Thyroid gland (tissue), 4 donors: ENCODE results near the gene GABPB1. TPM values are rescaled to one million over a fixed set of nuclear protein-coding genes. Genes with fewer than 3 reads are reported as not detected.

Experiments
- DNase-seq, 2 donors: peaks; one replicate each; pipeline ENCODE4 v3.0.0-alpha.2; 2019
- H3K27ac ChIP-seq, 3 donors: fragments of 200-600 bp; sonication (generic); 1 replicate in 2 of 3; 2 replicates in 1 of 3; pipeline ENCODE4 v1.5.1; 2016 to 2019; ENCODE audit warnings: mild to moderate bottlenecking in 1 of 3, moderate library complexity in 1 of 3
- H3K27me3 ChIP-seq: fragments of 200-600 bp; sonication (generic); one replicate; pipeline ENCODE4 v1.5.1; 2019
- H3K36me3 ChIP-seq, 2 donors: fragments of 200-600 bp; sonication (generic); one replicate each; pipeline ENCODE4 v1.5.1; 2016 to 2019
- H3K4me1 ChIP-seq, 2 donors: fragments of 200-600 bp; sonication (generic); one replicate each; pipeline ENCODE4 v1.5.1; 2017 to 2019
- H3K4me3 ChIP-seq, 3 donors: fragments of 200-600 bp; sonication (generic); replicated peaks in 1 of 3; 1 replicate in 2 of 3; 2 replicates in 1 of 3; pipeline ENCODE4 v1.5.1; 2016; ENCODE audit warnings: mild to moderate bottlenecking in 1 of 3
- H3K9me3 ChIP-seq: fragments of 200-600 bp; sonication (generic); one replicate; pipeline ENCODE4 v1.5.1; 2017
- CTCF ChIP-seq, 6 experiments: fragments of 200-600 bp in 3 of 6; fragments of 450-650 bp in 3 of 6; sonication (generic) in 3 of 6; IDR thresholded peaks; one replicate each; pipeline ENCODE4 v1.5.1; 2016 to 2019; ENCODE audit warnings: antibody characterized with exemption in 6 of 6, mild to moderate bottlenecking in 2 of 6, inconsistent platforms in 1 of 6, moderate library complexity in 1 of 6
- POLR2A ChIP-seq, 2 donors: fragments of 450-650 bp; IDR thresholded peaks; one replicate each; pipeline ENCODE4 v1.6.1; 2017; ENCODE audit warnings: antibody characterized with exemption in 2 of 2, mild to moderate bottlenecking in 2 of 2, moderate library complexity in 1 of 2
- WGBS, 2 donors: methylation state at CpG; one replicate each; pipeline ENCODE4 v1.1.5; 2017; 5-methylcytosine and 5-hydroxymethylcytosine counted together
- intact Hi-C: fragments of 100-400 bp; cut with DNase I; formaldehyde crosslinking; loops from one replicate; pipeline ENCODE4 v1.15.1; 2023
- total RNA-seq, 4 donors: library from RNA; depleted of rRNA; stranded (reverse); fragments of >200 nt; gene quantifications; one replicate each; pipeline ENCODE4 v1.2.3, GENCODE V29; 2016

Gene GABPB1
- total RNA-seq, 4 donors from 2014 or later: 22.2 to 30.0 (median 27.3) TPM

DNA sequence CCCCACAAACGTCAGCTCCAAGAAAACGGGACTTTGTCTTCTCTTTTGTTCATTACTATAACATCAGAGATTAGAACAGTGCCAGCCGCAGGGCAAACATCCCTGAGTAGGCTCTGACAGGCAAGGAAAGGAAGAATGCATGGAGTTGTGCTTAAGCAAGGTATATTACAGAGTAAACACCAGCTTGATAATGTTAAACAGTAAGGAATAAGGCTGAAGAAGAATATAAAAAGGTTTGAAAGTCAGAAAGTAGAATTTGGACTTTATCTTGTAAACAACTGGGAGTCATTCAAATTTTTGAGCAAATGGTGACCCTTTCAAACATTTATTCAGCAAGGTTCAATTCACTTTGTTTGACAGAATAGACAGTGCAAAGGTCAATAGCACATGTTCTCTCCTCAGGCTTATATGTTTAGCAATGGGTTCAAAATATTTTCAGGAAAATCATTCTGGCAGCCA is 11.0 kb downstream of the GABPB1 start:
- TF ChIP-seq CTCF (IDR thresholded peaks at IDR 0.05) (no peak), POLR2A (IDR thresholded peaks at IDR 0.05) (no peak)
- Histone ChIP-seq H3K36me3 (no peaks in the 10 kb centered on the region), H3K9me3 (no peaks in the 10 kb centered on the region), H3K27ac (no peak overlapping the region), H3K27me3 (no peaks in the 10 kb centered on the region), H3K4me3 (no peak overlapping the region), H3K4me1 (no peaks in the 10 kb centered on the region)
- intact Hi-C loops: no loop called here
- no peak for DNase-seq
- 88 to 92% methylated on average over 3 of the region's 3 CpGs for WGBS, 2 donors

DNA sequence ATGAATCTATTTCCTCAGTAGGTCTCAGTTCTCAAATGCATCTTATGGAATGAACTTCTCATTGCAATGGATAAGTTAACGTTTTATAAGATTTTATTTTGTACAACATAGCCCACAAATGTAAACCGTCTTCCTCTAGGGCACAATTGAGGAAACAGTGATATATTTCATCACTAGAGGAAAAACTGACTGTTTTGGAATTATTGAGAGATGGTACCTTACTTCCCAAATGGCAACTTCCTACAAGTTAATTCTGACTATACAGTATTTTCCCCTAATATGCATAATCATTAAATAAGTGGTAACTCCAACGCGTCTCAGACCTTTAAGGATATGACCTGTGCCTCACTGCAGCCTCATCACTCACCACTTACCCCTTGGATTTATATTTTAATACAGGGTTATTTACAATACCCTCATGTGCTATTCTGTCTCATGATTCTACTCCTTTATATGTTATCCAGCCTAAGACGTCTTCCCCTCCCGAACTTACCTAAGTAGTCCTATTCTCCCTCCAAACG is 13.3 kb downstream of the GABPB1 start:
- intact Hi-C loops: no loop called here
- WGBS, 2 donors: 90 to 95% methylated on average over 7 of the region's 7 CpGs
- Histone ChIP-seq H3K4me3 (no peak overlapping the region), H3K4me1 (no peaks in the 10 kb centered on the region), H3K27me3 (no peaks in the 10 kb centered on the region), H3K36me3 (no peaks in the 10 kb centered on the region), H3K9me3 (no peaks in the 10 kb centered on the region), H3K27ac (no peak overlapping the region)
- no peak for DNase-seq
- TF ChIP-seq CTCF (IDR thresholded peaks at IDR 0.05): no peak
- TF ChIP-seq POLR2A (IDR thresholded peaks at IDR 0.05): no peak

GRCh38 chr15:50340416-50340815 is 14.6 kb downstream of the GABPB1 start:
- no peaks in the 10 kb centered on the region for H3K4me1 ChIP-seq
- intact Hi-C loops: no loop called here
- 97% methylated on average over 1 of the region's 1 CpG for WGBS, 2 donors
- TF ChIP-seq CTCF (IDR thresholded peaks at IDR 0.05) (no peak), POLR2A (IDR thresholded peaks at IDR 0.05) (no peak)
- no peaks in the 10 kb centered on the region for H3K27me3 ChIP-seq
- H3K27ac ChIP-seq: no peak overlapping the region
- no peaks in the 10 kb centered on the region for H3K9me3 ChIP-seq
- no peak overlapping the region for H3K4me3 ChIP-seq
- H3K36me3 ChIP-seq: no peaks in the 10 kb centered on the region
- DNase-seq: no peak

- H3K4me1 ChIP-seq: no peaks in the 10 kb centered on the region
- WGBS, 2 donors: 95 to 96% methylated on average over 1 of the region's 1 CpG
- H3K27ac ChIP-seq: no peak overlapping the region
- H3K27me3 ChIP-seq: no peaks in the 10 kb centered on the region
- TF ChIP-seq POLR2A (IDR thresholded peaks at IDR 0.05) (no peak), CTCF (IDR thresholded peaks at IDR 0.05) (no peak)
- no peak overlapping the region for H3K4me3 ChIP-seq
- DNase-seq: no peak
- no peaks in the 10 kb centered on the region for H3K9me3 ChIP-seq
- no peaks in the 10 kb centered on the region for H3K36me3 ChIP-seq
- intact Hi-C loops: no loop called here
Observed at GRCh38 chr15:50339717-50340116, 15.3 kb downstream of the GABPB1 start.

DNA sequence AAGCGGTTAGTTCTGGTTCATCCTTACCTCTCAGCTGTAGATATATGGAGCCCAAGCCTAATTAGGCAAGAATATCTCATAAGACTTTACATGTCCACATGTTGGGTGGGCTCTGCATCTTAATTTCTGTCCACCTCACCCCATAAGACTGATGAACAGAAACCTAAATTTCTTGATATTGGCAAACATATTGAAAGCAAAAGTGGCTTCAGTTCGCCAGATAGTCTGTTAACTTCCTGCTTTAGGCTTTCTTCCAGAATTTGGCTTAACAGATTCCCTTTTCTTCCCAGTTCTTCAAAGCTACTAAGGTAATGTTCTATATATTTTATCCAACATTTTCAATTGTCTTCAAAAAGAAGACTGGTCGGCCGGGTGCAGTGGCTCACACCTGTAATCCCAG is 19.7 kb downstream of the GABPB1 start:
- TF ChIP-seq CTCF (IDR thresholded peaks at IDR 0.05) (no peak), POLR2A (IDR thresholded peaks at IDR 0.05) (no peak)
- intact Hi-C loops: no loop called here
- Histone ChIP-seq H3K4me1 (no peaks in the 10 kb centered on the region), H3K4me3 (no peak overlapping the region), H3K9me3 (no peaks in the 10 kb centered on the region), H3K36me3 (no peaks in the 10 kb centered on the region), H3K27me3 (no peaks in the 10 kb centered on the region), H3K27ac (no peak overlapping the region)
- DNase-seq: no peak
- 90 to 96% methylated on average over 4 of the region's 4 CpGs for WGBS, 2 donors
